Cerebellar cortex (tissue), 1 donor: ENCODE measurements around the gene CLEC4G.

ENCODE experiments used
- DNase-seq: peaks from one replicate; pipeline ENCODE4 v3.0.0-alpha.2; 2015; ENCODE audit warnings: low spot score

CLEC4G gene

GRCh38 chr19:7722231-7722651 lies 9.7 kb downstream of the CLEC4G start:
- DNase-seq: peak; percentile 72

GRCh38 chr19:7720351-7720750 lies 11.6 kb downstream of the CLEC4G start:
- DNase-seq: no peak

GRCh38 chr19:7718668-7719067 lies 13.2 kb downstream of the CLEC4G start:
- DNase-seq: no peak

- DNase-seq: no peak
Observed at GRCh38 chr19:7716762-7717161, 15.1 kb downstream of the CLEC4G start.

- peak; percentile 81 for DNase-seq
Observed at GRCh38 chr19:7715671-7716070, 16.2 kb downstream of the CLEC4G start.

- DNase-seq: no peak
Observed at GRCh38 chr19:7710616-7711015, 21.3 kb downstream of the CLEC4G start.

GRCh38 chr19:7709932-7710460 lies 21.9 kb downstream of the CLEC4G start:
- DNase-seq: no peak

- no peak for DNase-seq
Observed at GRCh38 chr19:7706955-7707456, 24.9 kb downstream of the CLEC4G start.

GRCh38 chr19:7706188-7706954 lies 25.5 kb downstream of the CLEC4G start:
- DNase-seq: no peak

GRCh38 chr19:7705387-7706187 lies 26.3 kb downstream of the CLEC4G start:
- DNase-seq: no peak

- no peak for DNase-seq
Observed at GRCh38 chr19:7704280-7705060, 27.4 kb downstream of the CLEC4G start.

- DNase-seq: no peak
Observed at GRCh38 chr19:7703332-7703731, 28.6 kb downstream of the CLEC4G start.

- DNase-seq: no peak
Observed at GRCh38 chr19:7701654-7702457, 30.1 kb downstream of the CLEC4G start, which contains the start of gene FCER2. FCER2 (minus strand) TSS chr19:7702131; CDS start chr19:7699760, 2,371 bp downstream.

- no peak for DNase-seq
Observed at GRCh38 chr19:7701049-7701653, 30.8 kb downstream of the CLEC4G start.

- DNase-seq: no peak
Observed at GRCh38 chr19:7699417-7700401, 32.2 kb downstream of the CLEC4G start.

- DNase-seq: no peak
Observed at GRCh38 chr19:7699003-7699402, 32.9 kb downstream of the CLEC4G start.

GRCh38 chr19:7698583-7698982 lies 33.3 kb downstream of the CLEC4G start:
- no peak for DNase-seq

- DNase-seq: no peak
Observed at GRCh38 chr19:7697721-7698287, 34.1 kb downstream of the CLEC4G start.

GRCh38 chr19:7694499-7694898 lies 37.4 kb downstream of the CLEC4G start:
- no peak for DNase-seq
